AG04450 (cell line): Measurements from ENCODE around the gene SMC1B. TPM values are rescaled to one million over a fixed set of nuclear protein-coding genes. Genes with fewer than 3 reads are reported as not detected.

Source experiments
- CTCF ChIA-PET: fragments of 300-600, 350-600 bp; formaldehyde crosslinking; extraction: SDS; loops from one replicate; lab custom pipeline; 2022; ENCODE audit warnings: antibody characterized with exemption, inconsistent platforms; lab: Charles Lee
- POLR2A ChIA-PET: fragments of 350-600 bp; formaldehyde crosslinking; extraction: SDS; loops from one replicate; lab custom pipeline; 2021; ENCODE audit warnings: antibody characterized with exemption, inconsistent platforms; lab: Yijun Ruan, JAX
- DNase-seq: peaks from one replicate; pipeline ENCODE4 v3.0.0-alpha.2; 2011; ENCODE audit warnings: low read depth, low spot score
- H3K27ac ChIP-seq: one replicate; pipeline ENCODE4 v1.5.1; 2012; ENCODE audit warnings: low read depth, low read length, control low read depth
- H3K27me3 ChIP-seq: one replicate; pipeline ENCODE4 v1.6.0; 2012; ENCODE audit warnings: low read length; ENCODE audit not compliant: control insufficient read depth, insufficient read depth
- H3K4me3 ChIP-seq: 2 replicates; pipeline ENCODE4 v1.5.1; 2011; ENCODE audit warnings: mild to moderate bottlenecking, low read depth, low read length, control low read depth
- H3K9me3 ChIP-seq: 2 replicates; pipeline ENCODE4 v1.5.1; 2012; ENCODE audit warnings: low read length; ENCODE audit not compliant: control insufficient read depth, insufficient read depth
- CTCF ChIP-seq: IDR thresholded peaks from 2 replicates; pipeline ENCODE4 v1.5.1; 2011; ENCODE audit warnings: low read depth, low read length, control low read depth, inconsistent platforms
- polyA plus RNA-seq: library from polyadenylated mRNA; depleted of rRNA; stranded (reverse); fragments of >200 nt; gene quantifications from 2 replicates; pipeline ENCODE4 v1.2.3, GENCODE V29; 2011

Gene SMC1B
- polyA plus RNA-seq, 1 experiment, result not detected

- POLR2A ChIA-PET, result interaction anchor here (0.6 kb wide), 1 partner anchor 83 kb away, joined by 6 read pairs; no protein-coding TSS in a partner anchor
- CTCF ChIA-PET, result interaction anchor here (1.0 kb wide), 1 partner anchor 219 kb away, joined by 3 read pairs; no protein-coding TSS in a partner anchor
Observed at GRCh38 chr22:45334068-45334467, 79.3 kb downstream of the SMC1B start.

DNA sequence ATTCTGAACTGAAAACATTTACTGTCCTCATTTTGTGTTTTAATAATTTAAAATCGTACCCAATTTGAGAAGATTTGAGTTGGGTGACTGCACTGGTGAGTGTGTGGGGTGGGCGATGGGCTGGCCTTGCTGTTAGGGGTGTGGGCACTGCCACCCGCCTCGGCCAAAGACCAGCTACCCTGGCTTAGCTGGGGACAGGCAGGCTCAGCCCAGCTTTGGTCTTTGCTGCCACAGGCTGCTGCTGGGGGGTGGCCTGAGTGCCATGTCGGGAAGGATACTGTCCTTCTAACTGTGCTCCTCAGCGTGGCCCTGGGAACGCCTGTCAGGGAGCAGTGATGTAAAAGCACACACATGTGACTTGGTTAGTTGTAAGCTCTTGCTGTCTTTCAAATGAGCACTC, 81.4 kb downstream of the SMC1B start:
- Histone ChIP-seq H3K4me3 (no peak overlapping the region), H3K9me3 (no peaks in the 10 kb centered on the region; the same call in 1 of the 2 replicates), H3K27me3 (no peaks in the 10 kb centered on the region), H3K27ac (no peak overlapping the region)
- POLR2A ChIA-PET, result no interaction called here
- no peak for TF ChIP-seq CTCF
- DNase-seq, result no peak
- CTCF ChIA-PET, result no interaction called here

More at GRCh38 chr22:45334068-45334467, 79.3 kb downstream of the SMC1B start:
- no peaks in the 10 kb centered on the region for H3K9me3 ChIP-seq
- H3K27me3 ChIP-seq, result no peaks in the 10 kb centered on the region
- DNase-seq, result no peak
- H3K27ac ChIP-seq, result no peak overlapping the region
- no peak overlapping the region for H3K4me3 ChIP-seq
- no peak for TF ChIP-seq CTCF

DNA sequence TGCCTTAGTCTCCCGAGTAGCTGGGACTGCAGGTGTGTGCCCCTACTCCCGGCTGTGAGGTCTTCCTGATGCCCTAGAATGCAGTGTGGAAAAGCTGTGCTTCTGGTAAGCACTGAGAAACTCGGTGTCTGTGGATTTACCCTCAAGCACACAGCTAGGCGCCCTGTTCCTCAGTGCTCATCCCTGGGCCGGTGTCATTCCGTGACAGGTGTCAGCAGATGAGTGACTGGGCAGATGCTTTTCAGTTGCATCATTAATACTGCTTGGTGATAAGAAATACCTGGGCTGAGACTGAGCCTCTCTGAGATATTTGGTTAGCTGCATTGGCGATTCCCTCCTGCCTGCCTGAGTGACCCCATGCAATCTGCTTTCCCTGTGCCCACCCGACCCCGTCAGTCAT, 81.9 kb downstream of the SMC1B start:
- no peak overlapping the region for H3K27ac ChIP-seq
- DNase-seq, result no peak
- no peak for TF ChIP-seq CTCF
- H3K4me3 ChIP-seq, result no peak overlapping the region
- POLR2A ChIA-PET, result no interaction called here
- H3K27me3 ChIP-seq, result no peaks in the 10 kb centered on the region
- H3K9me3 ChIP-seq, result no peaks in the 10 kb centered on the region; the same call in 1 of the 2 replicates
- CTCF ChIA-PET, result no interaction called here

DNA sequence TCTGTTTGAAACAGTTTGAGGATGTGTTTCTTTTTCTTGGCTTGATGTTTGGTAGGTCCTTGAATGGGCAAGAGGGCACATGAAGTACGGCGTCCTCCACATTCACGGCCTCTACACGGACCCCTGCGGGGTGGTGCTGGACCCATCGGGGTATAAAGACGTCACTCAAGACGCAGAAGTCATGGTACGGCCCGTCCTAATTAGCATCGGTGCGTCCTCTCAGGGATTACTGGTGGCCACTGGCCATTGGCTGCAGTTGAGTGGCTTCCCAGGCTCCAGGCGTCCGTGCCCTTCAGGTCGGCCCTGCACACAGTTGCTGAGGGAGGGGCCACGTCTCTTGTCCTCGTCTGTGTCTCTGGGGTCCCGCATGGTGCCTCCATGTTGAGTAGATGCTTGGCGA, 82.9 kb downstream of the SMC1B start:
- TF ChIP-seq CTCF, result no peak
- Histone ChIP-seq H3K9me3 (no peaks in the 10 kb centered on the region; the same call in 1 of the 2 replicates), H3K4me3 (no peak overlapping the region), H3K27ac (no peak overlapping the region), H3K27me3 (no peaks in the 10 kb centered on the region)
- ChIA-PET CTCF (no interaction called here), POLR2A (no interaction called here)
- no peak for DNase-seq

GRCh38 chr22:45329530-45329936, 83.9 kb downstream of the SMC1B start:
- Histone ChIP-seq H3K27ac (no peak overlapping the region), H3K9me3 (no peaks in the 10 kb centered on the region; the same call in 1 of the 2 replicates), H3K4me3 (no peak overlapping the region), H3K27me3 (no peaks in the 10 kb centered on the region)
- ChIA-PET CTCF (interaction anchor here (1.0 kb wide), 1 partner anchor 103 kb away, joined by 3 read pairs; no protein-coding TSS in a partner anchor), POLR2A (no interaction called here)
- no peak for TF ChIP-seq CTCF
- DNase-seq, result no peak
